ENCODE measurements around the gene CACNA1D.
A peak's percentile ranks its signal among the peaks of the same experiment; 100 is the strongest.
"Not testable (repeated sequence)": the region's sequence is repeated elsewhere in the genome, so short reads cannot be mapped to it uniquely, and the experiment has no call there.

The CACNA1D gene

GRCh38 chr3:53664812-53665211, 170.4 kb downstream of the CACNA1D start:
- H3K27me3 ChIP-seq (ENCODE audit: insufficient read depth, low read length, poor library complexity); H3K79me2 ChIP-seq (ENCODE audit: control insufficient read depth, insufficient read depth, low read length); DNase-seq; H3K4ac ChIP-seq (ENCODE audit: low read depth, low read length); H2BK15ac ChIP-seq (replicated peaks; ENCODE audit: low read depth); H2BK5ac ChIP-seq (ENCODE audit: low read length); H4K8ac ChIP-seq (ENCODE audit: low read depth, low read length); H3K23ac ChIP-seq (ENCODE audit: low read length); H3K4me3 ChIP-seq (ENCODE audit: low read length); H3K9ac ChIP-seq (ENCODE audit: low read length); H2BK120ac ChIP-seq (ENCODE audit: low read depth, low read length); H3K4me2 ChIP-seq (ENCODE audit: low read length); H3K18ac ChIP-seq (ENCODE audit: low read length); H2AK5ac ChIP-seq (ENCODE audit: low read length); H4K5ac ChIP-seq (ENCODE audit: low read length); H3K56ac ChIP-seq (ENCODE audit: low read length); H3K79me1 ChIP-seq (ENCODE audit: low read length); H3K36me3 ChIP-seq (ENCODE audit: control insufficient read depth, insufficient read depth, low read length); H3K27ac ChIP-seq (ENCODE audit: low read depth, low read length); H3K4me1 ChIP-seq (ENCODE audit: control insufficient read depth, low read depth, low read length): not testable (repeated sequence)
- no CpG with 5 or more reads among the region's 4 CpGs for WGBS (ENCODE audit: extremely low coverage, insufficient coverage, low lambda C conversion rate)

- H4K8ac ChIP-seq (ENCODE audit: low read depth, low read length): no peak overlapping the region
- H3K56ac ChIP-seq (ENCODE audit: low read length): no peak overlapping the region
- no CpG with 5 or more reads among the region's 12 CpGs for WGBS (ENCODE audit: extremely low coverage, insufficient coverage, low lambda C conversion rate)
Measured at GRCh38 chr3:53665608-53666425, 171.4 kb downstream of the CACNA1D start.

GRCh38 chr3:53668872-53669271, 174.5 kb downstream of the CACNA1D start:
- Histone ChIP-seq H3K9ac (ENCODE audit: low read length) (no peak overlapping the region), H2BK5ac (ENCODE audit: low read length) (no peak overlapping the region), H2BK15ac (replicated peaks; ENCODE audit: low read depth) (no peak overlapping the region), H3K18ac (ENCODE audit: low read length) (no peak overlapping the region), H3K27ac (ENCODE audit: low read depth, low read length) (no peak overlapping the region), H3K4ac (ENCODE audit: low read depth, low read length) (no peak overlapping the region), H3K36me3 (ENCODE audit: control insufficient read depth, insufficient read depth, low read length) (no peaks in the 10 kb centered on the region), H4K8ac (ENCODE audit: low read depth, low read length) (no peak overlapping the region), H2BK120ac (ENCODE audit: low read depth, low read length) (no peak overlapping the region), H3K27me3 (ENCODE audit: insufficient read depth, low read length, poor library complexity) (no peaks in the 10 kb centered on the region), H2AK5ac (ENCODE audit: low read length) (no peak overlapping the region), H3K4me2 (ENCODE audit: low read length) (no peak overlapping the region), H3K23ac (ENCODE audit: low read length) (no peak overlapping the region), H3K79me2 (ENCODE audit: control insufficient read depth, insufficient read depth, low read length) (no peaks in the 10 kb centered on the region), H3K4me3 (ENCODE audit: low read length) (no peak overlapping the region), H3K56ac (ENCODE audit: low read length) (no peak overlapping the region), H3K4me1 (ENCODE audit: control insufficient read depth, low read depth, low read length) (no peaks in the 10 kb centered on the region), H4K5ac (ENCODE audit: low read length) (no peak overlapping the region), H3K79me1 (ENCODE audit: low read length) (no peaks in the 10 kb centered on the region)
- no CpG with 5 or more reads among the region's 2 CpGs for WGBS (ENCODE audit: extremely low coverage, insufficient coverage, low lambda C conversion rate)
- DNase-seq: peak; percentile 19

More at GRCh38 chr3:53665608-53666425, 171.4 kb downstream of the CACNA1D start:
- Histone ChIP-seq H3K9ac (ENCODE audit: low read length) (no peak overlapping the region), H3K18ac (ENCODE audit: low read length) (no peak overlapping the region), H3K4ac (ENCODE audit: low read depth, low read length) (no peak overlapping the region), H3K4me3 (ENCODE audit: low read length) (no peak overlapping the region), H2BK5ac (ENCODE audit: low read length) (no peak overlapping the region), H2BK15ac (replicated peaks; ENCODE audit: low read depth) (no peak overlapping the region), H3K27me3 (ENCODE audit: insufficient read depth, low read length, poor library complexity) (no peaks in the 10 kb centered on the region), H3K23ac (ENCODE audit: low read length) (no peak overlapping the region), H2BK120ac (ENCODE audit: low read depth, low read length) (no peak overlapping the region), H3K79me1 (ENCODE audit: low read length) (no peaks in the 10 kb centered on the region), H3K27ac (ENCODE audit: low read depth, low read length) (no peak overlapping the region), H3K79me2 (ENCODE audit: control insufficient read depth, insufficient read depth, low read length) (no peaks in the 10 kb centered on the region), H3K4me1 (ENCODE audit: control insufficient read depth, low read depth, low read length) (no peaks in the 10 kb centered on the region), H4K5ac (ENCODE audit: low read length) (no peak overlapping the region), H3K4me2 (ENCODE audit: low read length) (no peak overlapping the region), H2AK5ac (ENCODE audit: low read length) (no peak overlapping the region), H3K36me3 (ENCODE audit: control insufficient read depth, insufficient read depth, low read length) (no peaks in the 10 kb centered on the region)
- no peak for DNase-seq

GRCh38 chr3:53670721-53671120, 176.3 kb downstream of the CACNA1D start:
- H3K18ac ChIP-seq (ENCODE audit: low read length): no peak overlapping the region
- WGBS (ENCODE audit: extremely low coverage, insufficient coverage, low lambda C conversion rate): no CpG with 5 or more reads among the region's 3 CpGs
- H3K27me3 ChIP-seq (ENCODE audit: insufficient read depth, low read length, poor library complexity): no peaks in the 10 kb centered on the region
- H3K9ac ChIP-seq (ENCODE audit: low read length): no peak overlapping the region
- no peak overlapping the region for H4K8ac ChIP-seq (ENCODE audit: low read depth, low read length)
- no peaks in the 10 kb centered on the region for H3K79me1 ChIP-seq (ENCODE audit: low read length)
- no peaks in the 10 kb centered on the region for H3K36me3 ChIP-seq (ENCODE audit: control insufficient read depth, insufficient read depth, low read length)
- no peak overlapping the region for H2BK5ac ChIP-seq (ENCODE audit: low read length)
- H2BK15ac ChIP-seq (replicated peaks; ENCODE audit: low read depth): no peak overlapping the region
- DNase-seq: no peak
- H3K4ac ChIP-seq (ENCODE audit: low read depth, low read length): no peak overlapping the region
- H3K79me2 ChIP-seq (ENCODE audit: control insufficient read depth, insufficient read depth, low read length): no peaks in the 10 kb centered on the region
- no peak overlapping the region for H3K27ac ChIP-seq (ENCODE audit: low read depth, low read length)
- H3K23ac ChIP-seq (ENCODE audit: low read length): no peak overlapping the region
- H3K4me2 ChIP-seq (ENCODE audit: low read length): no peak overlapping the region
- no peak overlapping the region for H3K56ac ChIP-seq (ENCODE audit: low read length)
- no peaks in the 10 kb centered on the region for H3K4me1 ChIP-seq (ENCODE audit: control insufficient read depth, low read depth, low read length)
- H2BK120ac ChIP-seq (ENCODE audit: low read depth, low read length): no peak overlapping the region
- no peak overlapping the region for H2AK5ac ChIP-seq (ENCODE audit: low read length)
- no peak overlapping the region for H3K4me3 ChIP-seq (ENCODE audit: low read length)
- no peak overlapping the region for H4K5ac ChIP-seq (ENCODE audit: low read length)

GRCh38 chr3:53671192-53671960, 177.0 kb downstream of the CACNA1D start:
- Histone ChIP-seq H2AK5ac (ENCODE audit: low read length) (no peak overlapping the region), H3K23ac (ENCODE audit: low read length) (no peak overlapping the region), H3K27me3 (ENCODE audit: insufficient read depth, low read length, poor library complexity) (no peaks in the 10 kb centered on the region), H3K79me2 (ENCODE audit: control insufficient read depth, insufficient read depth, low read length) (no peaks in the 10 kb centered on the region), H3K4me2 (ENCODE audit: low read length) (no peak overlapping the region), H4K5ac (ENCODE audit: low read length) (no peak overlapping the region), H3K4me3 (ENCODE audit: low read length) (no peak overlapping the region), H2BK5ac (ENCODE audit: low read length) (no peak overlapping the region), H2BK15ac (replicated peaks; ENCODE audit: low read depth) (no peak overlapping the region), H3K36me3 (ENCODE audit: control insufficient read depth, insufficient read depth, low read length) (no peaks in the 10 kb centered on the region), H3K4ac (ENCODE audit: low read depth, low read length) (no peak overlapping the region), H3K56ac (ENCODE audit: low read length) (no peak overlapping the region), H3K9ac (ENCODE audit: low read length) (no peak overlapping the region), H3K18ac (ENCODE audit: low read length) (no peak overlapping the region), H3K79me1 (ENCODE audit: low read length) (no peaks in the 10 kb centered on the region), H3K27ac (ENCODE audit: low read depth, low read length) (no peak overlapping the region), H2BK120ac (ENCODE audit: low read depth, low read length) (no peak overlapping the region), H4K8ac (ENCODE audit: low read depth, low read length) (no peak overlapping the region), H3K4me1 (ENCODE audit: control insufficient read depth, low read depth, low read length) (no peaks in the 10 kb centered on the region)
- no CpG with 5 or more reads among the region's 5 CpGs for WGBS (ENCODE audit: extremely low coverage, insufficient coverage, low lambda C conversion rate)
- DNase-seq: no peak

All from mesendoderm (in vitro differentiated cells).